ENCODE data around the gene RIT2.

DNA sequence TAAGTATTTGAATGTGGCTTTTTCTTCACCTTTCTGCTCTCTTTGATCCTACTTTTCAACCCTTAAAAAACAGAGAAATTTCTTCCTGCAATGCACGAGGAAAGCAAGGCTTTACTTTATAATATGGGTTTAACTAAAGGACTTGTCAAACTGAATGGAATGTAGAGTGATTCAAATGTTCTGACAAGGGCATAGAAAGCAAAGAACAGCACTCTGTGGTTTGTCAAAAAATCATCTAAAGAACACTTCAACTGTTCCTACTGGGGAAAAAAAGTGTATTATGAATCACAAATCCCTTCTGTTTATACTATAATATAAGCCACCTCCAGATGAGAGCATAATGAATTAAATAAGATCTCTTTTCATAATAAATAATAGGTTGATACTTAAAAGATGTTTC, 45.0 kb upstream of the RIT2 start:
- TF ChIP-seq, protein P1, sequence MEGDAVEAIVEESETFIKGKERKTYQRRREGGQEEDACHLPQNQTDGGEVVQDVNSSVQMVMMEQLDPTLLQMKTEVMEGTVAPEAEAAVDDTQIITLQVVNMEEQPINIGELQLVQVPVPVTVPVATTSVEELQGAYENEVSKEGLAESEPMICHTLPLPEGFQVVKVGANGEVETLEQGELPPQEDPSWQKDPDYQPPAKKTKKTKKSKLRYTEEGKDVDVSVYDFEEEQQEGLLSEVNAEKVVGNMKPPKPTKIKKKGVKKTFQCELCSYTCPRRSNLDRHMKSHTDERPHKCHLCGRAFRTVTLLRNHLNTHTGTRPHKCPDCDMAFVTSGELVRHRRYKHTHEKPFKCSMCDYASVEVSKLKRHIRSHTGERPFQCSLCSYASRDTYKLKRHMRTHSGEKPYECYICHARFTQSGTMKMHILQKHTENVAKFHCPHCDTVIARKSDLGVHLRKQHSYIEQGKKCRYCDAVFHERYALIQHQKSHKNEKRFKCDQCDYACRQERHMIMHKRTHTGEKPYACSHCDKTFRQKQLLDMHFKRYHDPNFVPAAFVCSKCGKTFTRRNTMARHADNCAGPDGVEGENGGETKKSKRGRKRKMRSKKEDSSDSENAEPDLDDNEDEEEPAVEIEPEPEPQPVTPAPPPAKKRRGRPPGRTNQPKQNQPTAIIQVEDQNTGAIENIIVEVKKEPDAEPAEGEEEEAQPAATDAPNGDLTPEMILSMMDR (IDR thresholded peaks at IDR 0.05; ENCODE audit: insufficient read depth, low read length, poor library complexity, severe bottlenecking), result no peak
- no peak for TF ChIP-seq EZH2phosphoT487 (conservative IDR thresholded peaks at IDR 0.05; ENCODE audit: low read length)
